Measurements from ENCODE around the gene CSMD2.

The CSMD2 gene

DNA sequence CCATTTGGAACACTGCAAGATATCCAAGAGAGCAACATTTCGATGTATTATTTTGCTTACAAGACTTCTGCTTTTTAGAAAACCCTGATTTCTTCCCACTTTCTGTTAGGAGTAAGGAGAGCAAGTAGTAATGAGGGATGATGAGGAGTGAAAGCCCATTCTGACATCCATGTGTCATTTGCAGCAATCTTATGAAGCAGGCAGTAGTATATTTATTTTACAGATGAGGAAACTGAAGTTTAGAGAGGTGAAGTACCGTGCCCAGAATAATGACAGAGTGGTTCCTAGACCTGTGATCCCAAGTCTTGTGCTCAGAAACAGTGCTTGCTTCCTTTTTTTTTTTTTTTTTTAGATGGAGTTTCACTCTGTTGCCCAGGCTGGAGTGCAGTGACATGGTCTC is 699.7 kb downstream of the CSMD2 start:
- no peak overlapping the region for H3K4me3 ChIP-seq (ENCODE audit: low read length)
- no peaks in the 10 kb centered on the region for H3K9me3 ChIP-seq (ENCODE audit: insufficient read depth, low read length)
- TF ChIP-seq, protein P1, sequence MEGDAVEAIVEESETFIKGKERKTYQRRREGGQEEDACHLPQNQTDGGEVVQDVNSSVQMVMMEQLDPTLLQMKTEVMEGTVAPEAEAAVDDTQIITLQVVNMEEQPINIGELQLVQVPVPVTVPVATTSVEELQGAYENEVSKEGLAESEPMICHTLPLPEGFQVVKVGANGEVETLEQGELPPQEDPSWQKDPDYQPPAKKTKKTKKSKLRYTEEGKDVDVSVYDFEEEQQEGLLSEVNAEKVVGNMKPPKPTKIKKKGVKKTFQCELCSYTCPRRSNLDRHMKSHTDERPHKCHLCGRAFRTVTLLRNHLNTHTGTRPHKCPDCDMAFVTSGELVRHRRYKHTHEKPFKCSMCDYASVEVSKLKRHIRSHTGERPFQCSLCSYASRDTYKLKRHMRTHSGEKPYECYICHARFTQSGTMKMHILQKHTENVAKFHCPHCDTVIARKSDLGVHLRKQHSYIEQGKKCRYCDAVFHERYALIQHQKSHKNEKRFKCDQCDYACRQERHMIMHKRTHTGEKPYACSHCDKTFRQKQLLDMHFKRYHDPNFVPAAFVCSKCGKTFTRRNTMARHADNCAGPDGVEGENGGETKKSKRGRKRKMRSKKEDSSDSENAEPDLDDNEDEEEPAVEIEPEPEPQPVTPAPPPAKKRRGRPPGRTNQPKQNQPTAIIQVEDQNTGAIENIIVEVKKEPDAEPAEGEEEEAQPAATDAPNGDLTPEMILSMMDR (IDR thresholded peaks at IDR 0.05; ENCODE audit: low read depth, low read length), result no peak
- no peak for TF ChIP-seq EZH2phosphoT487 (IDR thresholded peaks at IDR 0.05; ENCODE audit: low read depth)
- H3K4me1 ChIP-seq (ENCODE audit: low read length), result peaks cover 18% of the 10 kb centered on the region
- no peaks in the 10 kb centered on the region; the same call in 1 of the 2 replicates for H4K20me1 ChIP-seq (ENCODE audit: insufficient read depth, low read length)
- no peak overlapping the region for H3K27ac ChIP-seq (ENCODE audit: low read length)
- H3K36me3 ChIP-seq (replicated peaks; ENCODE audit: low read depth, low read length), result no peaks in the 10 kb centered on the region
- H2AFZ ChIP-seq (ENCODE audit: low read depth, low read length), result no peak overlapping the region
- H3K4me2 ChIP-seq (ENCODE audit: low read length), result no peak overlapping the region
- peaks cover 3% of the 10 kb centered on the region for H3K27me3 ChIP-seq (ENCODE audit: low read depth, low read length)
- no peaks in the 10 kb centered on the region for H3K79me2 ChIP-seq (ENCODE audit: low read length)
- no peak overlapping the region for H3K9ac ChIP-seq (ENCODE audit: low read length)

DNA sequence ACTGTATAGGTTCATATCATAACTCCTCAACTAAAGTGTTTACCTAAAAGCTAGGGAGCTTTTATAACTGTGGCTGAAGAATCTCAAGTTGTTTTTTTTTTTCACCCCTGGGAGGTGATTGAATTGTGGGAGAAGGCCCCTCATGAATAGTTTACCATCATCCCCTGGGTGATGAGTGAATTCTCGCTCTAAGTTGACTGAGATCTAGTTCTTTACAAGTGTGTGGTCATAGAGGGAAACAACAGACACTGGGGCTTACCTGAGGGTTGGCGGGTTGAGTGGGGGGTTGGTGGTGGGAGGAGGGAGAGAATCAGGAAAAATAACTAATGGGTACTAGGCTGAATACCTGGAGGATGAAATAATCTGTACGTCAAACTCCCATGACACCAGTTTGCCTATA is 700.5 kb downstream of the CSMD2 start:
- H3K4me2 ChIP-seq (ENCODE audit: low read length), result no peak overlapping the region
- H3K27ac ChIP-seq (ENCODE audit: low read length), result no peak overlapping the region
- H3K9ac ChIP-seq (ENCODE audit: low read length), result no peak overlapping the region
- no peak overlapping the region for H2AFZ ChIP-seq (ENCODE audit: low read depth, low read length)
- TF ChIP-seq EZH2phosphoT487 (IDR thresholded peaks at IDR 0.05; ENCODE audit: low read depth), result no peak
- TF ChIP-seq, protein P1 (IDR thresholded peaks at IDR 0.05; ENCODE audit: low read depth, low read length), result no peak
- no peak overlapping the region for H3K4me3 ChIP-seq (ENCODE audit: low read length)
- peaks cover 23% of the 10 kb centered on the region for H3K4me1 ChIP-seq (ENCODE audit: low read length)
- H3K27me3 ChIP-seq (ENCODE audit: low read depth, low read length), result peaks cover 11% of the 10 kb centered on the region
- H3K79me2 ChIP-seq (ENCODE audit: low read length), result no peaks in the 10 kb centered on the region
- H4K20me1 ChIP-seq (ENCODE audit: insufficient read depth, low read length), result peaks cover 4% of the 10 kb centered on the region; the same call in 1 of the 2 replicates
- H3K36me3 ChIP-seq (replicated peaks; ENCODE audit: low read depth, low read length), result no peaks in the 10 kb centered on the region
- H3K9me3 ChIP-seq (ENCODE audit: insufficient read depth, low read length), result no peaks in the 10 kb centered on the region
